HEK293T (cell line): ENCODE data around the gene SHLD3.
"Not testable (repeated sequence)": the region's sequence is repeated elsewhere in the genome, so short reads cannot be mapped to it uniquely, and the experiment has no call there.

Experiments
- CTCF ChIA-PET: fragments of 350-600 bp; formaldehyde crosslinking; extraction: SDS; loops from one replicate; lab custom pipeline; 2021; ENCODE audit warnings: antibody characterized with exemption, inconsistent platforms; lab: Yijun Ruan, JAX
- POLR2A ChIA-PET: fragments of 350-600 bp; formaldehyde crosslinking; extraction: SDS; loops from one replicate; lab custom pipeline; 2020; ENCODE audit warnings: antibody characterized with exemption, inconsistent platforms; lab: Yijun Ruan, JAX
- DNase-seq: peaks from one replicate; pipeline ENCODE4 v3.0.0; 2012; ENCODE audit warnings: mixed read lengths; ENCODE audit errors: extremely low spot score
- ARNT ChIP-seq: fragments of 450-650 bp; IDR thresholded peaks from 2 replicates; pipeline ENCODE4 v1.6.1; 2017; ENCODE audit warnings: mild to moderate bottlenecking
- BHLHE40 ChIP-seq: fragments of 450-650 bp; IDR thresholded peaks from 2 replicates; pipeline ENCODE4 v1.6.1; 2016; ENCODE audit warnings: mild to moderate bottlenecking, moderate library complexity, borderline replicate concordance
- CTBP1 ChIP-seq: fragments of 450-650 bp; IDR thresholded peaks from 2 replicates; pipeline ENCODE4 v1.6.1; 2016; ENCODE audit warnings: borderline replicate concordance
- ELF4 ChIP-seq: fragments of 450-650 bp; IDR thresholded peaks from 2 replicates; pipeline ENCODE4 v1.6.1; 2017; ENCODE audit warnings: antibody characterized with exemption
- FOXM1 ChIP-seq: fragments of 450-650 bp; IDR thresholded peaks from 2 replicates; pipeline ENCODE4 v1.6.1; 2017; ENCODE audit warnings: mild to moderate bottlenecking, borderline replicate concordance
- HDGF ChIP-seq: fragments of 450-650 bp; IDR thresholded peaks from 2 replicates; pipeline ENCODE4 v1.6.1; 2017; ENCODE audit warnings: antibody characterized with exemption, borderline replicate concordance
- L3MBTL2 ChIP-seq: fragments of 450-650 bp; conservative IDR thresholded peaks from 2 replicates; pipeline ENCODE4 v1.6.1; 2016; ENCODE audit warnings: mild to moderate bottlenecking
- LEF1 ChIP-seq: fragments of 450-650 bp; IDR thresholded peaks from 2 replicates; pipeline ENCODE4 v1.6.1; 2017; ENCODE audit warnings: mild to moderate bottlenecking, borderline replicate concordance
- NFRKB ChIP-seq: fragments of 450-650 bp; IDR thresholded peaks from 2 replicates; pipeline ENCODE4 v1.6.1; 2016; ENCODE audit warnings: mild to moderate bottlenecking, moderate library complexity
- SP1 ChIP-seq: fragments of 450-650 bp; IDR thresholded peaks from 2 replicates; pipeline ENCODE4 v1.6.1; 2017
- SUZ12 ChIP-seq: fragments of 450-650 bp; IDR thresholded peaks from 2 replicates; pipeline ENCODE4 v1.6.1; 2016; ENCODE audit warnings: mild to moderate bottlenecking
- TARDBP ChIP-seq: fragments of 450-650 bp; IDR thresholded peaks from 2 replicates; pipeline ENCODE4 v1.6.1; 2016
- ZNF384 ChIP-seq: fragments of 450-650 bp; IDR thresholded peaks from 2 replicates; pipeline ENCODE4 v1.6.1; 2016
- TF ChIP-seq, protein P1 (sequence below): fragments of 450-650 bp; IDR thresholded peaks from 2 replicates; pipeline ENCODE4 v1.6.1; 2016

Gene SHLD3

GRCh38 chr5:65624571-65625555 is at the start of gene SHLD3, which contains the start of gene TRAPPC13:
Gene SHLD3 (plus strand): TSS chr5:65625027. CDS start chr5:65629588, 4,561 bp downstream.
Gene TRAPPC13 (plus strand): TSS chr5:65625027. CDS start chr5:65625061, 34 bp downstream.
- ChIA-PET CTCF (no interaction called here), POLR2A (interaction anchor here (1.0 to 1.6 kb wide), 3 partner anchors 41 to 96 kb away, joined by 4 read pairs; partner anchors contain the start of genes CENPK and PPWD1)
- DNase-seq: peak; percentile 69
- no peak for TF ChIP-seq FOXM1
- 0 out of 2 replicates have a peak, but pooled peaks have one; percentile 37 for TF ChIP-seq ELF4
- TF ChIP-seq ZNF384: peak; percentile 98
- peak; percentile 48 for TF ChIP-seq L3MBTL2
- TF ChIP-seq BHLHE40: no peak
- TF ChIP-seq SP1: no peak

DNA sequence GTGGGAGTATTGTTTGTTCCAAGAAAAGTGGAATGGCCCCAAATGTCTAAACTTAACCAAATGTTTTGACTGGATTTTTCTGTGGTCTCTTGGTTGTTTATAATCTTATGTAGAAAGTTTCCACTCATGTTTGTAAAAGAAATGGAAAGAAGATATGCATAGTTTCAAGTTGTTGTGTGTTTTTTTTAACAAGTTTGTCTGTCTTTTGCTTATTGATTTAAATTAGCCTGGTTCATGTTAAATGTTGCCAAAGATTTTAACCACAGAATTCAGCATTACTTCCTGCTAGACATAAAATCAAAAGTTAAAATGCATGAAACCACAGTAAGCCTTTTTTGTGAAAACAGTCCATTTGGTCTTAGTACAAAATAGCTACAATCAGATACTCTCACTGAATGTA is 47.7 kb upstream of the SHLD3 start:
- no peak for DNase-seq
- ChIA-PET CTCF (no interaction called here), POLR2A (interaction anchor here (0.7 kb wide), 1 partner anchor 15 kb away, joined by 3 read pairs; no protein-coding TSS in a partner anchor)
- TF ChIP-seq SUZ12 (no peak), ELF4 (no peak), L3MBTL2 (no peak), SP1 (no peak)
- TF ChIP-seq, protein P1, sequence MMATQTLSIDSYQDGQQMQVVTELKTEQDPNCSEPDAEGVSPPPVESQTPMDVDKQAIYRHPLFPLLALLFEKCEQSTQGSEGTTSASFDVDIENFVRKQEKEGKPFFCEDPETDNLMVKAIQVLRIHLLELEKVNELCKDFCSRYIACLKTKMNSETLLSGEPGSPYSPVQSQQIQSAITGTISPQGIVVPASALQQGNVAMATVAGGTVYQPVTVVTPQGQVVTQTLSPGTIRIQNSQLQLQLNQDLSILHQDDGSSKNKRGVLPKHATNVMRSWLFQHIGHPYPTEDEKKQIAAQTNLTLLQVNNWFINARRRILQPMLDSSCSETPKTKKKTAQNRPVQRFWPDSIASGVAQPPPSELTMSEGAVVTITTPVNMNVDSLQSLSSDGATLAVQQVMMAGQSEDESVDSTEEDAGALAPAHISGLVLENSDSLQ: no peak

- no peak for TF ChIP-seq LEF1
- TF ChIP-seq FOXM1: no peak
- no peak for TF ChIP-seq ELF4
- no peak for TF ChIP-seq ARNT
- TF ChIP-seq ZNF384: no peak
- no peak for TF ChIP-seq CTBP1
- no peak for TF ChIP-seq SUZ12
- no peak for TF ChIP-seq NFRKB
- TF ChIP-seq L3MBTL2: no peak
- no peak for TF ChIP-seq SP1
- DNase-seq: no peak
- ChIA-PET CTCF (no interaction called here), POLR2A (no interaction called here)
These were observed 36.1 kb upstream of the SHLD3 start for GRCh38 chr5:65588694-65589093.

- DNase-seq, POLR2A ChIA-PET, CTCF ChIA-PET: not testable (repeated sequence)
These were observed 23.1 kb upstream of the SHLD3 start for GRCh38 chr5:65601761-65602160.

- ChIA-PET POLR2A (interaction anchor here (0.6 to 0.8 kb wide), 2 partner anchors 10 to 12 kb away, joined by 3 read pairs; partner anchors contain the start of gene TRIM23), CTCF (no interaction called here)
- TF ChIP-seq ARNT: no peak
- no peak for DNase-seq
These were observed 13.3 kb upstream of the SHLD3 start for GRCh38 chr5:65611524-65611923.

DNA sequence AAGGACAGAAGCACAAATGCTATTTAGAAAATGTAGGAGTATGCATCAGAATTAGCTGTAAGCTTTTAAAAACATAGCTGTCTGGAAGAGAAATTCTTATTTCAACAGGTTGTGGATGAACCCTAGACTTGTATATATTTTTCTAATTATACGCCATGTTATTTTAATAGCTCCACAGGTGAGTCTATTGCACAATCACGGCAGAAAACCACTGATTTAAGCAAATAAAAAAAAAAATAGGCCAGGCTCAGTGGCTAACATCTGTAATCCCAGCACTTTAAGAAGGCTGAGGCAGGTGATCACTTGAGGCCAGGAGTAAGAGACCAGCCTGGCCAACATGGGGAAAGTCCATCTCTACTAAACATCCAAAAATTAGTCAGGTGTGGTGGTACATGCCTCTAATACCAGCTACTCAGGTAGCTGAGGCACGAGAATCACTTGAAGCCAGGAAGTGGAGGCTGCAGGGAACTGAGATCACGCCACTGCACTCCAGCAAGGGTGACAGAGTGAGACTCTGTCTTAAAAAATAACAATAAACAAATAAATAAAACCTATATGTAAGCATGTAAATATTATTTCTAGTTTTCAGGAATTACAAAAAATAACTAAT is 12.4 kb upstream of the SHLD3 start:
- no peak for DNase-seq
- ChIA-PET CTCF (no interaction called here), POLR2A (interaction anchor here (0.8 kb wide), 1 partner anchor 9 kb away, joined by 3 read pairs; no protein-coding TSS in a partner anchor)
- TF ChIP-seq TARDBP (no peak), SP1 (no peak), L3MBTL2 (no peak), LEF1 (no peak), HDGF (no peak)

GRCh38 chr5:65620021-65620420 is 4.8 kb upstream of the SHLD3 start:
- DNase-seq: no peak
- CTCF ChIA-PET: no interaction called here
- POLR2A ChIA-PET: no interaction called here
- no peak for TF ChIP-seq ARNT
- no peak for TF ChIP-seq BHLHE40
- no peak for TF ChIP-seq CTBP1
- TF ChIP-seq HDGF: no peak
- no peak for TF ChIP-seq SUZ12
- no peak for TF ChIP-seq LEF1
- TF ChIP-seq, protein P1: no peak
- no peak for TF ChIP-seq L3MBTL2

GRCh38 chr5:65621961-65622360 is 2.9 kb upstream of the SHLD3 start:
- POLR2A ChIA-PET: interaction anchor here (1.6 kb wide), 1 partner anchor 10 kb away, joined by 3 read pairs; no protein-coding TSS in a partner anchor
- DNase-seq, CTCF ChIA-PET: not testable (repeated sequence)
